WTC11 (cell line): Measurements from ENCODE around the gene SLC35F4. TPM values are rescaled to one million over a fixed set of nuclear protein-coding genes. Genes with fewer than 3 reads are reported as not detected.

ENCODE experiments used
- ATAC-seq: fragments of 200-7000 bp; cut with Tn5 transposase; 2 replicates; pipeline ENCODE4 v1.10.0; 2021; ENCODE audit warnings: mild to moderate bottlenecking, moderate library complexity
- CTCF ChIA-PET: fragments of 300-600 bp; sonication (Branson Sonifier 250); formaldehyde crosslinking; loops from one replicate; lab custom pipeline; 2021; ENCODE audit warnings: antibody characterized with exemption; lab: Charles Lee
- POLR2A ChIA-PET: fragments of 350-600 bp; sonication (Branson Sonifier 250); formaldehyde crosslinking; loops from one replicate; lab custom pipeline; 2021; ENCODE audit warnings: antibody characterized with exemption; lab: Charles Lee
- DNase-seq: peaks from one replicate; pipeline ENCODE4 v3.0.0; 2021; ENCODE audit warnings: low spot score
- H3K27ac Mint-ChIP-seq: 2 replicates; pipeline ENCODE4 v1.8.0; 2021; ENCODE audit warnings: mixed read lengths
- H3K27me3 Mint-ChIP-seq: 2 replicates; pipeline ENCODE4 v1.8.0; 2021; ENCODE audit warnings: low read depth, mild to moderate bottlenecking, moderate library complexity, mixed read lengths
- H3K36me3 Mint-ChIP-seq: 2 replicates; pipeline ENCODE4 v1.8.0; 2021; ENCODE audit warnings: mixed read lengths
- H3K4me1 Mint-ChIP-seq: 2 replicates; pipeline ENCODE4 v1.8.0; 2022; ENCODE audit warnings: mixed read lengths
- H3K4me3 Mint-ChIP-seq: 2 replicates; pipeline ENCODE4 v1.8.0; 2021; ENCODE audit warnings: mild to moderate bottlenecking, moderate library complexity, mixed read lengths
- H3K9me3 Mint-ChIP-seq: 2 replicates; pipeline ENCODE4 v1.8.0; 2021; ENCODE audit warnings: mixed read lengths
- KAT7 ChIP-seq: sonication (generic); formaldehyde crosslinking; IDR thresholded peaks from 2 replicates; pipeline ENCODE4 v1.8.1; 2023; ENCODE audit warnings: missing genetic modification reagents, mild to moderate bottlenecking, borderline replicate concordance
- NR3C1 ChIP-seq: sonication (generic); formaldehyde crosslinking; conservative IDR thresholded peaks from 2 replicates; pipeline ENCODE4 v1.8.1; 2023; ENCODE audit warnings: low read depth, mild to moderate bottlenecking, missing genetic modification reagents
- PRDM15 ChIP-seq: sonication (generic); formaldehyde crosslinking; IDR thresholded peaks from 2 replicates; pipeline ENCODE4 v1.8.0; 2022; ENCODE audit warnings: missing genetic modification reagents
- SP1 ChIP-seq: sonication (generic); formaldehyde crosslinking; conservative IDR thresholded peaks from 2 replicates; pipeline ENCODE4 v1.8.1; 2022; ENCODE audit warnings: missing genetic modification reagents
- STAT6 ChIP-seq: sonication (generic); formaldehyde crosslinking; conservative IDR thresholded peaks from 2 replicates; pipeline ENCODE4 v1.8.1; 2023; ENCODE audit warnings: mild to moderate bottlenecking, low read depth, missing genetic modification reagents, moderate library complexity
- ZBTB43 ChIP-seq: sonication (generic); formaldehyde crosslinking; IDR thresholded peaks from 2 replicates; pipeline ENCODE4 v1.8.1; 2023; ENCODE audit warnings: mild to moderate bottlenecking, missing genetic modification reagents
- ZNF232 ChIP-seq: sonication (generic); formaldehyde crosslinking; IDR thresholded peaks from 2 replicates; pipeline ENCODE4 v1.8.0; 2022; ENCODE audit warnings: mild to moderate bottlenecking, missing genetic modification reagents
- ZNF281 ChIP-seq: sonication (generic); formaldehyde crosslinking; IDR thresholded peaks from 2 replicates; pipeline ENCODE4 v1.8.0; 2023; ENCODE audit warnings: mild to moderate bottlenecking, missing genetic modification reagents
- ZNF423 ChIP-seq: fragments of 250-450 bp; sonication (Bioruptor Pico); IDR thresholded peaks from 2 replicates; pipeline ENCODE4 v2.1.2; 2022; ENCODE audit warnings: mild to moderate bottlenecking, moderate library complexity
- ZNF671 ChIP-seq: fragments of 250-450 bp; sonication (Bioruptor Pico); IDR thresholded peaks from 2 replicates; pipeline ENCODE4 v1.8.0; 2021; ENCODE audit warnings: mild to moderate bottlenecking
- ZSCAN18 ChIP-seq: fragments of 250-450 bp; sonication (Bioruptor Pico); IDR thresholded peaks from 2 replicates; pipeline ENCODE4 v2.1.2; 2022; ENCODE audit warnings: mild to moderate bottlenecking, moderate library complexity
- total RNA-seq: library from RNA; stranded (reverse); gene quantifications from 3 replicates; pipeline ENCODE4 v1.2.3, GENCODE V29; 2021

Gene SLC35F4
- total RNA-seq, 1 experiment from 2014 or later = not detected

- ChIA-PET POLR2A (no interaction called here), CTCF (no interaction called here)
- Mint-ChIP-seq H3K27ac (no peak overlapping the region), H3K4me1 (no peaks in the 10 kb centered on the region), H3K27me3 (no peaks in the 10 kb centered on the region), H3K4me3 (no peak overlapping the region), H3K9me3 (peaks cover 10% of the 10 kb centered on the region), H3K36me3 (no peaks in the 10 kb centered on the region)
- ATAC-seq (no peak), DNase-seq (no peak)
- no peak for TF ChIP-seq STAT6 (CRISPR knock-in tag)
- TF ChIP-seq KAT7 (CRISPR knock-in tag) = no peak
- TF ChIP-seq ZNF671 (CRISPR knock-in tag) = no peak
Measured at GRCh38 chr14:57607086-57607485, 258.8 kb downstream of the SLC35F4 start.

GRCh38 chr14:57583396-57583795 is 282.5 kb downstream of the SLC35F4 start:
- no peak for TF ChIP-seq ZNF232 (CRISPR knock-in tag)
- no peak for TF ChIP-seq STAT6 (CRISPR knock-in tag)
- no peak for TF ChIP-seq ZNF281 (CRISPR knock-in tag)
- TF ChIP-seq NR3C1 (CRISPR knock-in tag) = no peak
- no peak for TF ChIP-seq ZNF423
- no peak for TF ChIP-seq PRDM15 (CRISPR knock-in tag)
- TF ChIP-seq ZBTB43 (CRISPR knock-in tag) = no peak
- no peak for TF ChIP-seq ZSCAN18 (CRISPR knock-in tag)
- TF ChIP-seq SP1 (CRISPR knock-in tag) = no peak
- TF ChIP-seq, all 79 proteins: peak for 0
- DNase-seq (no peak), ATAC-seq (no peak)
- H3K36me3 Mint-ChIP-seq = no peaks in the 10 kb centered on the region
- peaks cover 17% of the 10 kb centered on the region for H3K9me3 Mint-ChIP-seq
- H3K27ac Mint-ChIP-seq = no peak overlapping the region
- no peaks in the 10 kb centered on the region for H3K27me3 Mint-ChIP-seq
- no peaks in the 10 kb centered on the region for H3K4me1 Mint-ChIP-seq
- H3K4me3 Mint-ChIP-seq = no peak overlapping the region
- ChIA-PET CTCF (no interaction called here), POLR2A (no interaction called here)
